HUDEP-2 (cell line): ENCODE results near the gene PFDN4.
"Not testable (repeated sequence)": the region's sequence is repeated elsewhere in the genome, so short reads cannot be mapped to it uniquely, and the experiment has no call there.

ENCODE experiments used
- DNase-seq, 76 experiments: peaks; one replicate each; lab custom pipeline; 2025; ENCODE audit not compliant: unreplicated experiment in 76 of 76; lab: John Stamatoyannopoulos, UW

The PFDN4 gene

GRCh38 chr20:54263116-54263690 lies 55.3 kb downstream of the PFDN4 start:
- no peak for DNase-seq

- not testable (repeated sequence) for DNase-seq
Observed at GRCh38 chr20:54265791-54266190, 57.9 kb downstream of the PFDN4 start.

GRCh38 chr20:54266844-54267243 lies 59.0 kb downstream of the PFDN4 start:
- DNase-seq, result no peak

- DNase-seq, result no peak
Observed at GRCh38 chr20:54267483-54268003, 59.7 kb downstream of the PFDN4 start.

GRCh38 chr20:54268941-54269340 lies 61.1 kb downstream of the PFDN4 start:
- no peak for DNase-seq
